ENCODE measurements around the gene ROBO1.
"Not testable (repeated sequence)": the region's sequence is repeated elsewhere in the genome, so short reads cannot be mapped to it uniquely, and the experiment has no call there.

ROBO1 gene

GRCh38 chr3:79366414-79366813 lies 401.4 kb downstream of the ROBO1 start:
- DNase-seq: no peak

GRCh38 chr3:79364784-79365183 lies 403.0 kb downstream of the ROBO1 start:
- no peak for DNase-seq

GRCh38 chr3:79362571-79363270 lies 405.1 kb downstream of the ROBO1 start:
- DNase-seq: no peak

GRCh38 chr3:79361748-79362378 lies 405.9 kb downstream of the ROBO1 start:
- peak; percentile 63 for DNase-seq

GRCh38 chr3:79358327-79358726 lies 409.5 kb downstream of the ROBO1 start:
- DNase-seq: no peak

- peak; percentile 23 for DNase-seq
These were observed 413.6 kb downstream of the ROBO1 start for GRCh38 chr3:79354179-79354688.

GRCh38 chr3:79351699-79352098 lies 416.1 kb downstream of the ROBO1 start:
- no peak for DNase-seq

GRCh38 chr3:79344876-79345871 lies 422.6 kb downstream of the ROBO1 start:
- DNase-seq: no peak

GRCh38 chr3:79341961-79342360 lies 425.8 kb downstream of the ROBO1 start:
- no peak for DNase-seq

- no peak for DNase-seq
These were observed 428.0 kb downstream of the ROBO1 start for GRCh38 chr3:79339846-79340245.

- DNase-seq: no peak
These were observed 430.0 kb downstream of the ROBO1 start for GRCh38 chr3:79337798-79338197.

- no peak for DNase-seq
These were observed 438.6 kb downstream of the ROBO1 start for GRCh38 chr3:79329154-79329553.

- DNase-seq: no peak
These were observed 441.2 kb downstream of the ROBO1 start for GRCh38 chr3:79326642-79327041.

GRCh38 chr3:79325833-79326383 lies 441.9 kb downstream of the ROBO1 start:
- DNase-seq: not testable (repeated sequence)

- DNase-seq: no peak
These were observed 450.0 kb downstream of the ROBO1 start for GRCh38 chr3:79317551-79318518.

- DNase-seq: no peak
These were observed 452.8 kb downstream of the ROBO1 start for GRCh38 chr3:79314962-79315361.

- DNase-seq: no peak
These were observed 453.3 kb downstream of the ROBO1 start for GRCh38 chr3:79314544-79314943.

GRCh38 chr3:79310016-79310415 lies 457.8 kb downstream of the ROBO1 start:
- DNase-seq: no peak

- no peak for DNase-seq
These were observed 460.7 kb downstream of the ROBO1 start for GRCh38 chr3:79306934-79307570.

- not testable (repeated sequence) for DNase-seq
These were observed 467.7 kb downstream of the ROBO1 start for GRCh38 chr3:79299949-79300635.
